IPS DF 4.7 (cell line): ENCODE measurements around the gene ANXA2R.
"Not testable (repeated sequence)": the region's sequence is repeated elsewhere in the genome, so short reads cannot be mapped to it uniquely, and the experiment has no call there.

Experiments used
- DNase-seq: peaks from one replicate; pipeline ENCODE4 v3.0.0-alpha.2; 2013; ENCODE audit warnings: low spot score; ENCODE audit errors: extremely low read depth

The ANXA2R gene, protein sequence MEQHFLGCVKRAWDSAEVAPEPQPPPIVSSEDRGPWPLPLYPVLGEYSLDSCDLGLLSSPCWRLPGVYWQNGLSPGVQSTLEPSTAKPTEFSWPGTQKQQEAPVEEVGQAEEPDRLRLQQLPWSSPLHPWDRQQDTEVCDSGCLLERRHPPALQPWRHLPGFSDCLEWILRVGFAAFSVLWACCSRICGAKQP

DNA sequence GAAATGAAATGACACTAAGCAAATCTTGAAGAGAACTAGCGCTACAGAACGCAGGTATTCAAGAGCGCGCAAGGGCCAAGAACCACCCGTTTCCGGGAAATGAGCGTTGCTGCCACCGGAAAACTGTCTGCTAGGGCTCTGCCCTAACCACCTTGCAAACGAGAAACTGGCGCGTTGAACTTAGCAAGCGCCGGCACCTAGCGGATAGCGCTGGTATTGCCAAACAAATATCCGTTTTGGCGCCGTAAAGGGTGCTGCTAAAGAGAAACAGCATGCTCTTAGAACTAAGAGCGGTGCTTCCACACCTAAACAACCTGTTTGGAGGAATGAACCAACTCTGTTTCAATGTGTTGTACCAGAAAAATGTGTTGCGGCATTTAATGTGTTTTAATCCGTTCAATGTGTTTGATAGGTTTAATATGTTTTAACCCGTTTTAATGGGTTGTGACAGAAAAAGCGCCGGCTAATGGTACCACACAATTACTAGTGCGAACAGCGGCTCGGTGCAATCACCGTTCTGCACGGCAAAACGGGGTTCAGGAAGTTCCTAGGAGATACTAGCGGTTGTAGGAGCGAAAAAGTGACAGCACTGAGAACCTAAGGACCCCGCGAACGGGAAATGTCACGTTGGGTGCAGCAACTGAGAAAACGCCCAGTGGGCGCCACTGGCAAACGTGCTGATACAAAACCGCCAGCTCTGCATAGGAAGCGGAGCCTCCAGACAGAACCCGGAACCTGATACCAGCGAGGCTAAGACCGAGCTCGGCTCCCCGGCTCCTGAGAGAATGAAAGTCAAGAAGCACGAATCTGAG is at the start of gene ANXA2R:
Gene ANXA2R, minus strand, starts transcription at position 33 of the 812 bp plus-strand sequence. CDS start 273 bp downstream, outside the sequence.
- DNase-seq, result no peak

DNA sequence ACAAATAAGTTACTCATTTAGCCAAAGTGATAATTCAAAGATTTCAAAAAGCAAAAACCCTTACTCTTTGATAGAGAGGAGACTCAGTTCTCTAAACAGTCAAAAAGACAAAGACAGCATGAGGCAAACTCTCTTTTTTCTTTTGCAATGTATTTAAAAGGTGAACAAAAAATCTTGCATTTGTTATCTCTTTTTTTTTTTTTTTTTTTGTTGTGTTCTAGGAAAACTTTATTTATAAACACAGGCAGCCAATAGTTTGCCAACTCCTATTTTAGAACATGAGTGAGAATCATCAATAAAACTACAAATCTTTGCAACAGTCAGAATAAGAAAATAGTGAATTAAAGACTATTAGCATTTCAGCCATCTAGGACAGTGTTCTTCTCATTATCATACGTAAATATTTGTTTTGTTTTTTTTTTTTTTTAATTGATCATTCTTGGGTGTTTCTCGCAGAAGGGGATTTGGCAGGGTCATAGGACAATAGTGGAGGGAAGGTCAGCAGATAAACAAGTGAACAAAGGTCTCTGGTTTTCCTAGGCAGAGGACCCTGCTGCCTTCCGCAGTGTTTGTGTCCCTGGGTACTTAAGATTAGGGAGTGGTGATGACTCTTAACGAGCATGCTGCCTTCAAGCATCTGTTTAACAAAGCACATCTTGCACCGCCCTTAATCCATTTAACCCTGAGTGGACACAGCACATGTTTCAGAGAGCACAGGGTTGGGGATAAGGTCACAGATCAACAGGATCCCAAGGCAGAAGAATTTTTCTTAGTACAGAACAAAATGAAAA is 46.2 kb upstream of the ANXA2R start:
- DNase-seq, result not testable (repeated sequence)

DNA sequence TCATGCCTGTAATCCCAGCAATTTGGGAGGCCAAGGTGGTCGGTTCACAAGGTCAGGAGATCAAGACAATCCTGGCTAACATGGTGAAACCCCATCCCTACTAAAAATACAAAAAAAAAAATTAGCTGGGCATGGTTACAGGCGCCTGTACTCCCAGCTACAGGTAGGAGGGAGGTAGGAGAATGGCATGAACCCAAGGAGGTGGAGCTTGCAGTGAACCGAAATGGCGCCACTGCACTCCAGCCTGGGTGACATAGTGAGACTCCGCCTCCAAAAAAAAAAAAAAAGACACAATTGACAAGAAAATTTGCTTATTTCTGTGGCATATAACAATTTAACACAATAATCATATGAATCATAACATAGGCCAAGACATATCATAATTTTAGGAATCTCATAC is 45.3 kb upstream of the ANXA2R start:
- DNase-seq, result no peak

DNA sequence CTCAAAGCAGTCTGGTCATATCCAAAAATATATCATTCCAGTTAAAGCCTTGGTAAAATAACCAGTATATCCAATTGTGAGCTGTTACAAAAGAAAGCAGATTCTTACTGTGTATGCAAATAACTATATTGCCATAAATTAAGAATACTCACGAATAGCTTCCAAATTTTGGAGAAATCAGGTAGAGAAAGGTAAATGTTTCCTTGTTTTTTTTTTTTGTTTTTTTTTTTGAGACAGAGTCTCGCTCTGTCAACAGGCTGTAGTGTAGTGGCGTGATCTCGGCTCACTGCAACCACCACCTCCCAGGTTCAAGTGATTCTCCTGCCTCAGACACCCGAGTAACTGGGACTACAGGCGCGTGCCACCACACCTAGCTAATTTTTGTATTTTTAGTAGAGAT is 44.3 kb upstream of the ANXA2R start:
- not testable (repeated sequence) for DNase-seq

DNA sequence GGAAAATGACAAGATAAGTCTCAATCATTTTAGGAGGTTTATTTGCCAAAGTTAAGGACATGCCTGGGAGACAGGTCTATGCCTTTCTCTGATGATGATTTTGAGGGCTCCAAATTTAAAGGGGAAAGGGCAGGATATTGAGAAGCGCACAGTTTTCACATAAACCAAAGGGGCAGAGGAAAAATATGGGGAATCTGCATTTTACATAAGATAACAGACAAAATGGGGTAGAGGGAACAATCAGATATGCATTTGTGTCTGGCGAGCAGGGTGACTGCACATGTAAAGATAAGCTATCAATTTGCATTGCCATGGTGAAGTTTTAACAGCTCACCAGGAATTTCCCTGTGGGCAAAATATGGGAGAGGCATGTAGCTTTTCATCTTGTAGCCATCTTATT is 41.2 kb upstream of the ANXA2R start:
- DNase-seq, result not testable (repeated sequence)

DNA sequence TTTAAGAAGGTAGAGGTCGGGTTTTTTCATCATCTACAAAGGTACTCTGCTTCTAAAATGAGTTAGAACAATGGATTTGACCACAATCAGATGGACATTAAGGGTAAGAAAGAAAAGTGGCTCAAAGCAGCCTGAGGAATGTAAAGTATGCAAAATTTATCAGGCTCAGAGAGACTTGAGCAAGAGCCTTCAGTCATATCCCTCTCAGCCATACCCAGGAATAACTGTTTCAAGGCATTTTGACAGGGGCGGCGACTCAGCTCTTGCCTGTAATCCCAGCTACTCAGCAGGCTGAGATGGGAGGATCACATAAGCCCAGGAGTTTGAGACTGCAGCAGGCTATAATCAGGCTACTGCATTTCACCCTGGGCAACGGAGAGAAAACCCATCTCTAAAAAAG is 38.8 kb upstream of the ANXA2R start:
- DNase-seq, result no peak

DNA sequence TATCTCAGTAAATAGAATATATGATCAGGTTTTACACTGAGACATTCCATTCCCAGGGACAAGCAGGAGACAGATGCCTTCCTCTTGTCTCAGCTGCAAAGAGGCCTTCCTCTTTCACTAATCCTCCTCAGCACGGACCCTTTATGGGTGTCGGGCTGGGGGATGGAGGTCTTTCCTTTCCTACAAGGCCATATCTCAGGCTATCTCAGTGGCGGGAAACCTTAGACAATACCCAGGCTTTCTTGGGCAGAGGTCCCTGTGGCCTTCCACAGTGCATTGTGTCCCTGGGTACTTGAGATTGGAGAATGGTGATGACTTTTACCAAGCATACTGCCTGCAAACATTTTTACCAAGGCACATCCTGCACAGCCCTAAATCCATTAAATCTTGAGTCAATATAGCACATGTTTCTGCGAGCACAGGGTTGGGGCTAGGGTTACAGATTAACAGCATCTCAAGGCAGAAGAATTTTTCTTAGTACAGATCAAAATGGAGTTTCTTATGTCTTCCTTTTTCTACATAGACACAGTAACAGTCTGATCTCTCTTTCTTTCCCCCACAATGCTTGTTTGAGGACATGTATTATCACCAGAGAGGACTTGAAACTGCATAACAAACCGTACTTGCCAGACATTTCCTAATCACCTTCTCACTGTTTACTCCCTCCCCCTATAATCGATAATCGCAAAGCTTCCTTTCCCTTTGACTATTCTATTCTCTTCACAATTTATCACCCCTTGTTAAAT is 37.5 kb upstream of the ANXA2R start:
- not testable (repeated sequence) for DNase-seq

DNA sequence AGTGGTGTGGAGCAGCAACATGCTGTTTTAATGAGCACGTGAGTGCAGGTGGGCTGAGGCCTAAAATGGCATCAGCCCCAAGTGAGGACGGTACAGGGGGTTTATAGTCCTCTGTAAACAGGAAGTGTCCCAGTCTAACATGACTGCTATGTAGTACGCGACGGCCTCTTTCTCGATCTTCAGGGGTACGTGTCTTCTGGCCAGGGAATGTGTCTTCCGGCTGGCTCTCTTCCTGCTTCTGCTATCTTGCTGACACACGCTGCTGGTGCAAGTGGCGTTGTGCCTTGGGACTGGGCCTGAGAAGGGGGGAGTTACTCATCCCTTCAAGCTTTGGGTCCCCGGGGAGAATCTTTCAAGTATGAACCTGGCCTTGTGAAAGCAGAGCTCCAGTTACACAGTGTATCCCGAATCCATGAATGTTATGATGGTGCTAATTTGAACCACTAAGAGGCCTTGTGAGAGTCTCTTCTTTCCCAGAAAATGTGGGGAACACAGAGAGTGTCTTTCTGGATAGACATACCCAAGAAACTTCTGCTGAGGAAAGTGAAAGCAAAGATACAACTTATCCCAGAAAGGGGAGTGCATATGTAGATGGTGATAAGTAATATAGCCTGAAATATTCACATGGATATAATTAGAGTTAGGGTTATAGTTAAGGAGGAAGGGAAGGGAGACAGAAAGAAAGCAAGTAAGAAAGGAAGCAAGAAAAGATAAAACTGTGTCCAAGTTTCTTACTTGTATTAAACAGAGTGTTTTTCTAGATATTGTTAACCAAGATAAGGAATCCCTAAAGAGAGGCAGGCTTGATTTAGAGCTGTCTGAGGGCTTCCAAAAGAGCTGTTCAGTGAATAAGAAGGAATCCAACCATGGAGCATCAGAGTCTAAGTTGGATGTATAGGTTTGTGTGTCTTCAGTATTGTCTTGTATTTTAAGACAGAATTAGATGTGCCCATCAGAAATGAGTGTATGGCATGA is 35.5 kb upstream of the ANXA2R start:
- no peak for DNase-seq

DNA sequence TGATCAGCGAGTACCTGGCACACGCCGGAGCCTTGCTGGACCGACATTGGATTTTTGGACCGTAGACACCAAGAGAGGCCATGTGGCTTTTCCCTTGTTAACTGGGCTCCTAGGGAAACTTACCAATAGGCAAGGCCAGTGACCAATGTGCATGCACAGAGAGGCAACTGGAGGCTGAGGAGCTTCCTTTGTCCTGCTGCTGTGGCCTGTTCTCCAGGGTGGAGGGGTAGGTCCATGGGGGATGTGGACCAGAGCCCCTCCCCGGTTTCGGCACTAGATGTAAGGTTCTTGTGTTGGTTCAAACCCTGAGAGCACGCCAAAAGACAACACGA is 34.8 kb upstream of the ANXA2R start:
- DNase-seq, result no peak

DNA sequence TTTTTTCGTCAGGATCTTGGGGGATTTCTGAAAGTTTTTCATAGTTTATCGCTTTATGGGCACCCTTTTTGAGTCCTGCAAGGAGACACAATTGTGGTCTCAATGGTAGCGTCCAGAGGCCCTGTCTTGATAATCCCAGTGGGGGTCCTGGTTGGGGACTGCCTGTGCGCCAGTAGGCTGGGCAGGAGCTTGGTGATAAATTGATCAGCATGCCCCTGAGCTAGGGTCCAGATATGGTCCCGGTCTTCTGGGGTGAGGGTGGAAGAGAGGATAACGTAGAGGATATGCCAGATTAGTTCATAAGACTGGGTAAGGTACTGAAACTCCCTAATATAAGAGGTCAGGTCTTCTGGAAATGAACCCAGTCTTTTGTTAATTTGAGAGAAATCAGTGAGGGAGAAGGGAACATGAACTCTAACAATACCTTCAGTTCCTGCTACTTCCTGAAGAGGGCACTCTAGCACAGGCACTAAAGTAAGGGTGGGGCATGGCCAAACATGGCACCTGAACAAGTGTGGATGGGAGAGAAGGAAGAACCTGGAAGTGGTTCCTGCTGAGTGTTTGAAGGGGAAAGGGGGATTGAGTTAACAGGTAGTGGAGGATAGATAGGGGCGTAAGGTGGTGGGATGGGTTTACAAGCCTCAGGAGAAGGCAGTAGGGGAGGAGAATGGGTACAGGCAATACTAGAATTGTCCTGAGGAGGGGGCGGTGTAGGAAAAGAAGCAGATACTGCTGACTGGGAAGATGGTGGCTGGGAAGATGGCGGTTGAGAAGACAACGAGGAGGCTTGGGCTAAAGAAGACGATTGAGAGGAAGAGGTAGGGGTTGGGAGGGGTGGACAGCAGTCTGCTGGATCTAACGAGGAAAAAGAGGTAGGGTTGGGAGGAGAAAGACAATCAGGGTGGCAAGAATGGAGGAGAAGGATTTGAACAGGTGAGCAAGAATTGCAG is 33.8 kb upstream of the ANXA2R start:
- DNase-seq, result no peak

DNA sequence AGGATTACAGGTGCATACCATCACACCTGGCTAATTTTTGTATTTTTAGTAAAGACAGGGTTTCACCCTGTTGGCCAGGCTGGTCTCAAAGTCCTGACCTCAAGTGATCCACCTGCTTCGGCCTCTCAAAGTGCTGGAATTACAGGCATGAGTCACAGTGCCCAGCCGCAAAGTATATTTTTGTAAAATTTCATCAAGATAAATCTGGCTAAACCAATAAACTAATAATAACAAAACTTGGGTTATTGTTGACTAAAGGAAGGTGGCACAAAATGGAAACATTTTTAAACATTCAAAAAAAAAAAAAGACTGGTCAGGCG is 29.2 kb upstream of the ANXA2R start:
- DNase-seq, result not testable (repeated sequence)

DNA sequence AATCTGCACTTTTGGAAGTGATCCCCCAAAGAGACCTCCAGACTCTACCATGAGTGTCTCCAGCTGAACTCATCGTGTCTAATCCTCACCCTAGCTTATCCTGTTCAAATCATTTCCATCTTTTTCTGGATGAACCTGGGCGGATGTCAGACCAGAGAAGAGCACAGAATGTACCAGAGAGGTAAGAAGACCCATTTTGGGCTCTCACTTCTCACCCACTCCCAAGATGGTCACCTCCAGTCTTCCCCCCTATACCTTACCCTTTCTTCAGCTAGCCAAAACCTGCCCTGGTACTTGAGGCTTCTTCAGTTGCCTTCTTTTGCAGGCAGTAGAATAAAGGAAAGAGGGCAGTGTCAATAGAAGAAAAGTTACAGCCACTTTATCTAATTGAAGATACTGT is 27.9 kb upstream of the ANXA2R start:
- no peak for DNase-seq

DNA sequence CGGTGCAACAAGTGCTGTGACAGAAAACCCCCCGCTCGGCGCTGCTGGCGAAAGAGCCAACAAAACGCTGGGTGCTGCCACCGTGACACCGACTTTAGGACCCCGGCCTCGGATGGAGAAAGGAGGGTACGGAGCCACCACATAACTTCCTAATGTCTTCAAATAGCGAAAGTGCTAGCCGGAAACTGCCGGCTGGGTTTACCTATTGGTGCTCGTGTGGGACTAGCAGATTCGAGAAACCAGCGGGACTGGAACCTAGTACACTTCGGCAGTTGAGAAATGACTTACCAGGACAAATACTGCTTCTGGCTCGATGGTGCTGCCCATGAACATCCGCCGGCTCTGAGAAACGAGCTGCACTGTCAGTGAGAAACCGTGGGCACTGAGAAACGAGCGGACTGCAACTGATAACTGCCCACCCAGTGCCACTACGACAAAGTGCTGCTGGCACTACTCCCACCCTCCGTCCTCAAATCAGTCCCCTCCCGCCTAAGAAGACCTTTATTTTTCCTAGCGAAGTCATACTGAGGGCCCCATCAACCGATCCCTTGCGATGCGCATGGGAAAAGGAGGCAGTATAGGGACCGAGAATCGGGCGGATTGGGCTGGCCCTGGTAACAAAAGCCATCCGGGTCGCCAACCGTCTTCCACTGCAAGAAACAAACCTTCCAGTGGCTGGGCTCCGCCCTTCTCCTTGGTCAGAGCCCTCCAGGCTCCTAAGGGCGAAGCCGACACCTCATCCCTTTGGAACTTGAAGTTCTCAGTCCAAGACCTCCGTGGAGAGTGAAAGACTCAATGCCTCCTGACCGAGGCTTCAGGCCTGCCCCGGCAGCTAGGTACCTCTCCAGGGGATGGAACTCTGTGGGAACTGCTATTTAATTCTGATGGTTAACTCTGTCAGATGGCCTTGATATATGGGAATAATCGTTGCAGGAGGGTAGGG is 27.0 kb upstream of the ANXA2R start:
- no peak for DNase-seq

DNA sequence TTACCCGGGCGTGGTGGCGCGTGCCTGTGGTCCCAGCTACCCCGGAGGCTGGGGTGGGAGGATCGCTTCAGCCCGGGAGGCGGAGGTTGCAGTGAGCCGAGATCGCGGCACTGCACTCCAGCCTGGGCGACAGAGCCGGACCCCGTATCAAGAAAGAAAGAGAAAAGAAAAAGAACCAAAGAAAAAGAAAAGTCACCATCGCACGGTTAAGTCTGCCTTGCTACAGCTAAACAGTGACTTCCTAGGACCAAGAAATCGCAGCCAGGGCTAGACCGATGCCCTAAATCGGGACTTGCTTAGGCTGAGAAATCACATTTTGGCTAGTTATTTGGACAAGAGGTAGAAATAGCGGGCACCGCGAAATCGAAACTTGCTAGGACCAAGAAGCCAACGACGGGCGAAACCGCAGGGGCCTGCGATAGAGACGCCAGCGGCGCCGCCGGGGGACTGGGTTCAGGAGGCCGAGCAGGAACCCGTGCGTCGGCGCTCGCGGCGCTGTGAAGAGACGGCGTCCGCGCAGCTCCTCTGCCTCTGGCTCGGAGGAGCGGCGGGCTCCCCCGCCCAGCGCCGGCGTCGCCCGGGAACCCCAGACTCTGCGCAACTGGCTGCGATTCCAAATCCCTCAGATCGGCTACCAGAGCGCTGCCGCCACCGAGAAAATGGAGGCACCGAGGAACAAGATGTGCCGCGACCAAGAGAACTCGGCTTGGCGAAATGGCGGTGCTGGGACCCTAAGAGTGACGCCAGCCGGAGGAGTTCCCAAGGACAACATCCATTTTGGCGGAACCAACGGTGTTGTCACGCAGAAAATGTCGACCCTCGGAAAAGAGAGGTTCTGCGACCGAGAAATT is 26.1 kb upstream of the ANXA2R start:
- DNase-seq, result no peak

DNA sequence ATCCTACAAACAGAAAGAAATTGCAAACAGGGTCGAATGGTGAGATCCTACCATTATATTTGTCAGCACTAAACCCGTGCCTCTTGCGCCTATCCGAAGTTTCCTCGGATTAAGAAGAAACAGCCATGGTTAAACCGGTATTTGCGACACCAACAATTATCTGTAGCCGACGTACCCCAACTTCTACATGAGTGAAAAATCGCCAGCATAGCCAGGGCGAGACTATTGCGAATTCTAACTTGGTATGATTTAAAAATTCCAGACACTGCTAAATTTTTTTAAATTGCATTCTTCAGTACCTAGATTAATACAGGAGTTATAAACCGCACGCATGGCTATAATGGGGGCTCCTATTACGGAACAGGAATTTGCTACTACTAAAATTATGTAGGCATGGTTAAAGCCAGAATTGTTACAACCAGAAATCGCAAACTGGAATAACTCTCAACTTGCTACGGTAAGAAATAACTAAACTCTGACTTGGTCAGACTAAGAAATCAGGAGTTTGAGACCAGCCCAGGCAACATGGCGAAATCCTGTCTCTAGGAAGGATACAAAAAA is 25.3 kb upstream of the ANXA2R start:
- no peak for DNase-seq

DNA sequence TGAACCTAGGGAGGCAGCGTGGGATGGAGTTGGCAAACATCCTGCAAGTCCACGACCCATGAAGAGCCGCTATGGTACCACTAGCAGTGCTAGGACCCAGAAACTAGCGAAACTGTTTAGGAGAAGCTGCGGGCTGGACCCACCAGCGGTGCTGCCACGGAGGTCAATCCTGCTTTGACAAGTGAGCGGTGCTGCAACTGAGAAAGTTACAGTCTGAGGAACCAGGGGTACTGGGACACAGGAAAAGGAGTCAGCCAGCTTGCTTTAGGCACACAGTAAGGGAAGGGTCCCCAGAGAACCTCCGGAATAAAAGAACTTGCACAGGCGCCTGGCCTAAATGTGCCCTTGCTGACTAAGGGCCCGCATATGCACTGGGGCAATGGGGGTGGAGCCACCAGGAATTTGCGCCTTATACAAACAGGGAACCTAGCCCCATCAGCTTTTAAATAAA is 23.6 kb upstream of the ANXA2R start:
- DNase-seq, result no peak
